IPS-NIHi7 (cell line): Measurements from ENCODE around the gene GRIFIN.

ENCODE experiments used
- DNase-seq: peaks from one replicate; pipeline ENCODE4 v3.0.0; 2012; ENCODE audit warnings: mixed read lengths; ENCODE audit errors: extremely low spot score

GRIFIN gene

DNA sequence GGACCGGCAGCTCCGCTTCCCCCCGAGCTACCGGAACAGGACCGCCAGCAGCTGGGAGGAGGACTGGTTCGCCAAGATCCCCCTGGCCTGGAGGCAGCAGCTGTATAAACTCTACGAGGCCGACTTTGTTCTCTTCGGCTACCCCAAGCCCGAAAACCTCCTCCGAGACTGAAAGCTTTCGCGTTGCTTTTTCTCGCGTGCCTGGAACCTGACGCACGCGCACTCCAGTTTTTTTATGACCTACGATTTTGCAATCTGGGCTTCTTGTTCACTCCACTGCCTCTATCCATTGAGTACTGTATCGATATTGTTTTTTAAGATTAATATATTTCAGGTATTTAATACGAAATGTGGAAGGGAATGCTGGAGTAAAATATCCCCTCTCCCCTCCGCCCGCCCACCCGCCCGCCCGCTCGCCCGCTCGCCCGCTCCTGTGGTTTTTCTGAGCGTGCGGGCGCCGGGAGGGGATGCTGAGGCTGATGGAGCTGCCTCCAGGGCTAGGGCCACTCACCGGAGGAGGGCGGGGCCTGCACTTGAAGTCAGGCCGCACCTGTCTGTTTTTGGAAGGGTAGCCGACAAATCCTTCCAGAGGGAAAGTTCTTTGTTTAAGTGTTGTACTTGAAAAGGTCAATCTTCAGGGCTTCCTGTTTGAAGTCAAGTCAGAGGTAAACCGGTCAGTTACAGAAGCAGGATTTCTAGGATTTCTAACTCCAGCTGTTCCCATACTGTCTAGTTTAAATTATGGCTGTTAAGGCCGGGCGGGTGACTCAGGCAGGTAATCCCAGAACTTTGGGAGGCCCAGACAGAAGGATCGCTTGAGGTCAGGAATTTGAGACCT lies 42.3 kb downstream of the GRIFIN start:
- no peak for DNase-seq

DNA sequence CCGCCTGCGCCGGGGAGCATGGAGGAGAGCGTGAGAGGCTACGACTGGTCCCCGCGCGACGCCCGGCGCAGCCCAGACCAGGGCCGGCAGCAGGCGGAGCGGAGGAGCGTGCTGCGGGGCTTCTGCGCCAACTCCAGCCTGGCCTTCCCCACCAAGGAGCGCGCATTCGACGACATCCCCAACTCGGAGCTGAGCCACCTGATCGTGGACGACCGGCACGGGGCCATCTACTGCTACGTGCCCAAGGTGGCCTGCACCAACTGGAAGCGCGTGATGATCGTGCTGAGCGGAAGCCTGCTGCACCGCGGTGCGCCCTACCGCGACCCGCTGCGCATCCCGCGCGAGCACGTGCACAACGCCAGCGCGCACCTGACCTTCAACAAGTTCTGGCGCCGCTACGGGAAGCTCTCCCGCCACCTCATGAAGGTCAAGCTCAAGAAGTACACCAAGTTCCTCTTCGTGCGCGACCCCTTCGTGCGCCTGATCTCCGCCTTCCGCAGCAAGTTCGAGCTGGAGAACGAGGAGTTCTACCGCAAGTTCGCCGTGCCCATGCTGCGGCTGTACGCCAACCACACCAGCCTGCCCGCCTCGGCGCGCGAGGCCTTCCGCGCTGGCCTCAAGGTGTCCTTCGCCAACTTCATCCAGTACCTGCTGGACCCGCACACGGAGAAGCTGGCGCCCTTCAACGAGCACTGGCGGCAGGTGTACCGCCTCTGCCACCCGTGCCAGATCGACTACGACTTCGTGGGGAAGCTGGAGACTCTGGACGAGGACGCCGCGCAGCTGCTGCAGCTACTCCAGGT lies 43.1 kb downstream of the GRIFIN start:
- peak; percentile 6 for DNase-seq

- peak; percentile 91 for DNase-seq
These were observed 44.8 kb downstream of the GRIFIN start for GRCh38 chr7:2431260-2431867.

- no peak for DNase-seq
These were observed 50.4 kb downstream of the GRIFIN start for GRCh38 chr7:2425749-2426148.
